Raji (cell line): ENCODE results near the gene KRTAP20-4.

Source experiments
- POLR2A ChIP-seq: IDR thresholded peaks from 2 replicates; pipeline ENCODE4 v1.6.1; 2011; ENCODE audit warnings: low read depth, low read length, control low read depth; ENCODE audit not compliant: insufficient read depth

KRTAP20-4 gene

DNA sequence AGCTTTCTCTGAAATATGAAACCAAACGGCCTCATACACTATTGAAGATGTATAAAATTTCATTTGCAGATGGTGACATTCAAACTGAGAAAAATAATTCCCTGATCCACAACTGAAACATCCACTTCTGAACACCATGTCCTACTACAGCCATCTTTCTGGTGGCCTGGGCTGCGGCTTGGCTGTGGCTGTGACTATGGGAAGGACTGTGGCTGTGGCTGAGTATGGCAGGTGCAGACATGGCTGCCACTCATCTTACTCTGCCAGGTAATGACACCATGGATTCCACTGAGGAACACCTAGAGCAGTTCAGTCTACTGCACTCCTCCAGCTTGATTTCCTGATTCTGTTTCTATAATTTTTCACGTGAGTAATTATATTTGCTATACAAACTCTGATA is at the start of gene KRTAP20-4:
TSS of gene KRTAP20-4 (plus strand) at position 106 of the 400 bp plus-strand sequence.
- no peak for TF ChIP-seq POLR2A

DNA sequence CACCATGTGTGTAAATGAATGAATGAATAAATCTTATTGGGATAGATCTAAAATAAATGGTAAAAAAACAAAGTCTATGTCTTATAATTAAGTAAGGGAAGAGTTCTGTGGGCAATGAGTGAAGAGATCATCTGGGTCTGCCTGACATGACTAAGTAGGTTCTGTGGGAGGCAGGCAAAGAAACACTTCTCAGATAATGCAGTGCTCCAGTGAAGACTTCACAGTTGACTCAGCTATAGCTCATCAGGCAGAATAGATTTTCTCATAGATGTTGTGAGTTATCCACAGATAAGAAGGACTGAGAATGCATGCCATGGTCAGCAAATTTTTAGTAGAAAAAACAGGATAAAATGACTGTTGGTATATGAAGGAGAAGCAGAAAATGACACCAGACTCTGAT is 42.7 kb upstream of the KRTAP20-4 start:
- no peak for TF ChIP-seq POLR2A

DNA sequence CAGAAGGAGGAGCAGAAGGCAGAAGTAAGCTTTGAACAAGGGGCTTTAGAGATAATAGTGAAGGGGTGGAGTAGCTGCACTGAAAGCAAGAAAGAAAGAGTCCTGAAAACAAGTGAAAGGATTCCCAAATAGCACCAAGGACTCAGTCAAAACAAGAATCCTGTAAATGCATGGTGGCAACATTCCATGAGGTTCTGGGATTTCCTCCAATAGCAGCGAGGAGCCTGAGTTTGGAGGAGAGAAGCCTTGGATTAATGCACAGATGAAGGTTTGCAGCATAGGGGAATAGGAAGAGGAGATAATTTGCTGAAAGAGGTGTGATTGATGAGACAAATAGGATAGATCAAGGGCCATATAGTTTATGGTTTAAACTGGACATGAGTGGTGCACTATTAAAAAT is 41.1 kb upstream of the KRTAP20-4 start:
- no peak for TF ChIP-seq POLR2A

DNA sequence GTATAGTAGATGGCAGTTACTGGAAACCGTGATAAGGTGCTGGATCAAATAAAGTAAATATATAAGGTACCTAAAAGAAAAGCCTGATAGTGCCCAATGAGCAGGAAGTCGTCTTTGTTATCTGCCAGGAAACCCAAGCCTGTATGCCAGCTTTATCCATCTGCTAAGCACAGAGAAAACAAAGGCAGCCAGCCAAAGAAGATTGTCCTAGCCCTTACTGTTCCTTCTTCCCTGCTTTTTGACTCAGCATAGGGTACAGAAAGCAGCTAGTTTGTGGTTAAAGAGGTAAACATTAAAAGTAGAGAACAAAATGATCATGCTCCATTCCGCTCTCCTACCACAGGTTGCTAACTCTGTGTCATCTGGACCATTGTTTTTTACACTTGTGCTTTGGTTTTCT is 40.3 kb upstream of the KRTAP20-4 start:
- TF ChIP-seq POLR2A, result no peak

DNA sequence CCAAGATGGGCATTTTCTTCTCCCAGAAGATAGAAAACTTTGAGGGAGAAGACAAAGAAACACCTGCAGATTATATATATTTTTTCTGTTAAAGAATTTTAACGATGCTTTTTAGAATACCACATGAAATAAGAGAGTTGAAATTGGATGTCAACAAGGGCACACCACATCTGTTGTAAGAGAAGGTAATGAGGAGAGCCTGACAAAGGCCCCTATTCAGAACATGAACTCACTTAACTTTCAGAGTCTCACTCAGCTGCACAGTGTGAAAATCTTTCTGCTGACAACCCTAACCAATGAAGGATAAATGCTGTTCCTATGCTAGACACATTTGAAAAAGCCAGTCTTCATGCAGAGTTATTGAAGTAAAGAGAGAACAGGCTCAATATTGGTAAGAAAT is 37.6 kb upstream of the KRTAP20-4 start:
- no peak for TF ChIP-seq POLR2A

DNA sequence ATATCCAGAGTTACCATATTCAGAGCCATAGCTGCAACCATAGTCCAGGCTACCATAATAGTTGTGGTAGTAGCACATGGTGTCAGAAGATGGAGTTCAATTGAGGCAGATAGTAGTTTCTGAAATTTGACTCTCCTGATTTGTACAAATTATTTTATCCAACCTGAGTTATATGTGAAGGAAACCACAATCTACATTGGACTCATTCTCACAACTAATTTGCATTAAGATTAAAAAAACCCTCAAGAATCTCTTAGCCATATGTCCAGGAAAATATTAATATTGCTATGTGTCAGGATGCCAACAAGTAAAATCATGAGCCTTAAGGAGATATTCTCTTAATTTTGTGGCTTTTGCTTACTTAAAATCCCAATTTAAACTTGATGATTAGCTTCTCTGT is 30.1 kb upstream of the KRTAP20-4 start, which contains the start of gene KRTAP22-2:
TSS of gene KRTAP22-2 (minus strand) at position 101 of the 400 bp plus-strand sequence.
- no peak for TF ChIP-seq POLR2A

DNA sequence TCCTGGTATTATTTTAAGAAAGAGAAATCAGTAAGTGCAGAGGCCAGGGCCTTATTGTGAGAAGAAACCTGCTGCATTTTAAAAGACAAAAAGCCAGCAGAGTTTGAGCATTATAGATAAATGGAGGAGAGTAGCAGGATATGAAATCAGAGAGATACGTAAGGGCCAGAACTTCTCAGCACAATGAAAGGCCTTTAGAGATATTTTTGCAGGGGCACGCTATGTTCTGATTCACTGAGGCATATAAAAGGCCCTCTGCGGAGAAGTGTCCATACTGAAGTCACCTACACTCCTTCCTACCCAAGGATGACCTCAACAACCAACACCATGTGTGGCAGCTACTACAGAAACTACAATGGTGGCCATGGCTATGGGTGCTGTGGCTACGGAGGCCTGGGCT is 28.3 kb upstream of the KRTAP20-4 start, which contains the start of gene KRTAP6-3:
TSS of gene KRTAP6-3 (plus strand) at position 301 of the 400 bp plus-strand sequence. CDS start at position 307, 6 bp downstream.
- no peak for TF ChIP-seq POLR2A

DNA sequence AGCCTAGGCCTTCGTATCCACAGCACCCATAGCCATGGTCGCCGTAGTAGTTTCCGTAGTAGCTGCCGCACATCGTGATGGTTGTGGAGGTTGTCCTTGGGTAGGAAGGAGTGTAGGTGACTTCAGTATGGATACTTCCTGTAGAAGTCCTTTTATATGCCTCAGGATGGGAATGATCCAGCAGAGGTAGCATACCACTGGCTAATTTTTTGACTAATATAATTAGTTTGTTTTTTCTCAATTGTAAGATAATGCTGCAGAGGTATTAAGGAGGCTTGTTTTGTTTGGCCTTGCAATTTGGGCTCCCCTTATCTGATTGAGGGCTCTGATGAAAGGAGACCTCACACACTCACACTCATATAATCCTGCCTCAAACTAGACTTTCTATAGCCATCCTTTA is 21.6 kb upstream of the KRTAP20-4 start, which contains the start of gene KRTAP6-2:
TSS of gene KRTAP6-2 (minus strand) at position 101 of the 400 bp plus-strand sequence. CDS start at position 73, 28 bp downstream.
- no peak for TF ChIP-seq POLR2A

DNA sequence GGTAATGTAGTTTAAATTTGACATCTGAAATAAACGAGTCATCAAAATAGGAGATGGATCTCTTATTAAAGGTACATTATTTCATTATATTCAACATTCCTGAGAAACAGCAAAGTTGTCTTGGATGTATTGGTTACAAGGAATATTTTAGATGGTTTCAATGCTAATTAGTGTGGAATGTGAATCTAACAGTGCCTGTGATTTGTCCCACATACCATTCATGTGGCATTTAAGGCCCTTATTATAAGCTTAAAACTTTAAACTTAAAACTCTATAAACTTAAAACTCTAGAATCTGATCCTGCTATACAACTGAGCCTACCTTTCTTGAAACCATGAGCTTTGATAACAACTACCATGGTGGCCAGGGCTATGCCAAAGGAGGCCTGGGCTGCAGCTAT is 19.6 kb upstream of the KRTAP20-4 start, which contains the start of gene KRTAP22-1:
TSS of gene KRTAP22-1 (plus strand) at position 301 of the 400 bp plus-strand sequence.
- TF ChIP-seq POLR2A, result no peak

DNA sequence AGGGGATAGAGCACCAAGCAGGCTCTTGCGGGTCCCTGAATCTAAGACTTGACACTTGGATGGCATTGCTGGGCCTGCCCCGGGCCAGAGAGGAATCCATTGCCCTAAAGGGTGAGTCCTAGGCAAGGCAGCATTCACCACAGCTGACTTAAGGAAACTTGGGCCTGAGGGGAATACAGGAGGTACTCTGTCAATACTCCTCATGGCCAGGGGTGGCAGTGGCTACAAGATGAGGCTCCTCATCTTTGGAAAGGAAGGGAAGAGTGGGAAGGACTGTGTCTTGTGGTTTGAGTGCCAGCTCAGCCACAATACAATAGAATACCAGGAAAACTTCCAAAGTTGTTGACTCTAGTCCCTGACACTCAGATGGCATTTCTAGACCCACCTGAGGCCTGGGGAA is 14.5 kb upstream of the KRTAP20-4 start:
- TF ChIP-seq POLR2A, result no peak

DNA sequence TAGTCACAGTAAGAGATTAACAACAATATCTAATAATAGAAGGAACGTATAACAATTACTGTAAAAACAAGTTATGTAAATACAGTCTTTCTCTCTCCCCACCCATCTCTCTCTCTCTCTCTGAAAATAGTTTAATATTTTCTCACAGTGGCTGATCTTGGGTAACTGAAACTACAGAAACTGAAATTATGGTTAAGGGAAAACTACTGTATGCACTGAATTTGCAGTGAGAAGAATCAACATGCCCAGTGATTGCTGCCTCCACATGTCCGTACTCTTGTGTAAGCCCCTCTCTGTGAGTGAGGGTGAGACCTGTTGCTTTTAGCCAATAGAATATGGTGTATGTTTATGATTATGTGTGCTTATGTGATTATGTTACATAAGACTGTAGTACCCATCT is 8.3 kb upstream of the KRTAP20-4 start:
- TF ChIP-seq POLR2A, result no peak

DNA sequence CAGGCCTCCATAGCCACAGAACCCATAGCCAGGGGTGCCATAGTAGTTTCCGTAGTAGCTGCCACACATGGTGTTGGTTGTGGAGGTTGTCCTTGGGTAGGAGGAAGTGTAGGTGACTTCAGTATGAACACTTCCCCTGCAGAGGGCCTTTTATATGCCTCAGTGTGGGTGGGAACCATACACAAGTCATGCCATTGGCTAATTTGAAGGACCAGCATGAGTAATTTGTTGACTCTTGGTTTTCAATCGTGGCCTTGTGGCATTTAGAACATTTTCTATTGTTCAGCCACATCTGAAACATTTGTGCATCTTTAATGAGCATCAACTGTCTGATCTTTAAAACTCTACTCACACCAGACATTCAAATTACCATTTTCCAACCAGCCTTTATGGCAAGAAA is 6.6 kb upstream of the KRTAP20-4 start, which contains the start of gene KRTAP6-1:
TSS of gene KRTAP6-1 (minus strand) at position 95 of the 400 bp plus-strand sequence. CDS start at position 69, 26 bp downstream.
- TF ChIP-seq POLR2A, result no peak

DNA sequence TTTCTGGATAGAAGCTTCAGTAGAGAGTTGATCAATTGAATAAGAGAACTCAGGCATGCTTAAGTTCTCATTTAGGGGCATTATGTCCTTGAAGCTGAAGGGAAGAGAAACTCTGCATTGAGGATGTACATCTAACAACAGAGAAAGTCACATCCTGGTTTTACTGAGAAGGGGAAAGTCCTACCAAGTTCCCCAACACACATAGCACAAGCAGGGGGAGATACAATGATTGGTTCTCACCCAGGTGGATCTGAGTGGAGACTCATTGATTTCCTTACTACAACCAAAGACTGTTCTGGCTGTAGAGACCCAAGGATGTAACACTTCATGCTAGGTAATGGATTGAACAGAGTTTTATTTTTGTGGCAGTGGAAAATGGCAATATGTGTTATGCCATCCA is 5.2 kb upstream of the KRTAP20-4 start:
- TF ChIP-seq POLR2A, result no peak

DNA sequence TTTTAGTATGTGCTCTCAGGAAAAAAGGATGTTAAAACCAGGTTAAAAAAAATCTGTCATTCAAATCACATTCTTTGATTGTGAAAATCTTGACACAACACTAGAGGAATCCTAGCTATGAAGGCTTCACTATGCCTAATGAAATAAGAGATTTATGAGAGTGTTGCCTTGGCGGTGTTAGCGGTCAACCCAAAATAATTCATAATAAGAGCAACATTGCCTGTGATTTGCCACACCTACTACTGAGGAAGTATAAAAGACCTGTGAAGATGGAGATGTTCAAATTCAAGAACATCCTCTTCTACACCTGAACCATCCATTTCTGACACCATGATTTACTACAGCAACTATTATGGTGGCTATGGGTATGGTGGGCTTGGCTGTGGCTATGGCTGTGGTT is 4.3 kb upstream of the KRTAP20-4 start, which contains the start of gene KRTAP20-1:
TSS of gene KRTAP20-1 (plus strand) at position 301 of the 400 bp plus-strand sequence. CDS start at position 331, 30 bp downstream.
- TF ChIP-seq POLR2A, result no peak

DNA sequence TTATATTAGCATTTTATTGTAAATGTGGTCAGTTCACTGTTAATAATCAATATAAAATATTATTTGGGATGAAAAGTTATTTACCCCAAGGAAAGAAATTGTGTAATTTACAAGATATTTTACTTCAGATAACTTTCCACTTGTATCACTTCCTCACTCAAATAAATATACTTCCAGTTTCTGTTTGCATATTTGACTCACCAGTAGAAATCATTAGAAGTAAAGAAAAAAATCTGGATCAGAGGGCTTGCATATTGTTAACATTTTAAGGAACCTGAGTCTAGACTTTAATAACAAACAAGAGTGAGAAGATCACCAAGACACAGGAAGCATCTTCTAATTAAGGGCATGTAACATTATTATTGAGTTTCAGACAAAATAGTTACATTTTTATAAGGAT is 347 bp upstream of the KRTAP20-4 start:
- TF ChIP-seq POLR2A, result no peak

DNA sequence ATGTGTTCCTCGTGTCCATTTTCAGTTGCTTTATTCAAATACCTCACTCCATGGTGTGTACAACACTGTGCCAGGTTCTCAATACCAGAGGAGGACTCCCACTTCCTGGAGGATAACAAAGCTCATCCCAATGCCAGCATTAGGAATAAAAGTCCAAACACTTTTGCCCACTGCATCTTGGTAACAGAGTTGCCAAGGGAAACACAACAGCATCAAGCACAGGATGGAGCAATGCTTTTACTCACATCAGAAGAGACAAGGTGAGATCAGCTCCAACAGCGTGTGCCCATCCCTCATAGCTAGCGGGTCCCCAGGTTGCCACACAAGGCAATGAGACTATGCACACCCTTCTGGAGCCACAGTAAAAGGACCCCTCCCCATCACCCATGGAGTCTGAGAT is 2.9 kb downstream of the KRTAP20-4 start:
- TF ChIP-seq POLR2A, result no peak

DNA sequence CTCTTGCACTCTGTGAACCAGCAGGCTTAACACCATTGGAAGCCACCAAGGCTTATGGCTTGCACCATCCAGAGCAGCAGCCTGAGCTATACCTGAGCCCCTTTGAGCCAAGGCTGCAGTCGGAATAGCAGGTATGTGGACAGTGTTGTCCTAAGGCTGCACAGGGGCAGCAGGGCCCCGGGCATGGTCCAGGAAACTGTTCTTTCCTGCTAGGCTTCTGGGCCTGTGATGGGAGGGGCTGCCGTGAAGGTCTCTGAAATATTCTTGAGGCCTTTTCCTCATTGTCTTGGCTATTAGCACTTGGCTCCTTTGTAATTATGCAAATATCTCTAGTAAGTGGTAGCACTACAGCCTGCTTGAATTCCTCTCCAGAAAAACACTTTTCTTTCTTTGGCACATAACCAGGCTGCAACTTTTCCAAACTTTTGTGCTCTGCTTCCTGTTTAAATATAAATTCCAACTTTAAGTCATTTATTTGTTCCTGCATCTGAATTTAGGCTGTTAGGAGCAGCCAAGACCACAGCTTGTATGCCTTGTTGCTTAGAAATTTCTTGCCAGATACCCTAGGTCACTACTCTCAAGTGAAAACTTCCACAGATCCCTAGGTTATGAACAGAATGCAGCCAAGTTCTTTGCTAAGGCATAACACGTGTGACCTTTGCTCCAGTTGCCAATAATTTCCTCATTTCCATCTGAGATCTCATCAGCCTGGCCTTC is 5.2 kb downstream of the KRTAP20-4 start:
- TF ChIP-seq POLR2A, result no peak

DNA sequence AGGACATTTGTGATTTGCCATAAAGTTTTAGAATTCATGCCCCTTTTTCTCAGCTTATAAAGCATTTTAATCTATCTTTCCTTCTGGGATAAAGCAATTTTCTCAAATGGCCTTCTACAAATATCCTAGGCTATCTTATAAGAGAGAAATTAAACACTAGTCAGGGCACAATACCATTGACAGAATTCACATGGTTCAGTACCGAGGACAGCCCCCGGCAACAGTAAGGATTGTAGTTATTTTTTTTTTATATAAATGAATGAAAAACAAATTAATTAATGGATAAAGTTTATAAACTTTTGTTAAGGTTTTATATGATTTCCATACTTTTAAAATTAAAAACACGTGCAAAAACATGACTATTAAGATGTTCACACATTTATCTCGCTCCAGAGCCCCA is 7.7 kb downstream of the KRTAP20-4 start:
- no peak for TF ChIP-seq POLR2A
